Ascending aorta (tissue), 2 donors: Measurements from ENCODE around the gene CCDC85C. TPM values are rescaled to one million over a fixed set of nuclear protein-coding genes. Genes with fewer than 3 reads are reported as not detected.

Experiments used
- DNase-seq, 2 donors: peaks; one replicate each; pipeline ENCODE4 v3.0.0-alpha.2; 2019; ENCODE audit warnings: low spot score in 2 of 2
- H3K27ac ChIP-seq, 2 donors: fragments of 200-600 bp; sonication (generic); one replicate each; pipeline ENCODE4 v1.5.1; 2016 to 2017; ENCODE audit warnings: mild to moderate bottlenecking in 1 of 2
- H3K27me3 ChIP-seq: fragments of 200-600 bp; sonication (generic); one replicate; pipeline ENCODE4 v1.5.1; 2017
- H3K36me3 ChIP-seq, 2 donors: fragments of 200-600 bp; sonication (generic); one replicate each; pipeline ENCODE4 v1.5.1; 2016
- H3K4me1 ChIP-seq, 2 donors: fragments of 200-600 bp; sonication (generic); one replicate each; pipeline ENCODE4 v1.5.1; 2016 to 2017; ENCODE audit warnings: mild to moderate bottlenecking in 1 of 2
- H3K4me3 ChIP-seq, 2 donors: fragments of 200-600 bp; sonication (generic); one replicate each; pipeline ENCODE4 v1.5.1; 2016 to 2017; ENCODE audit warnings: mild to moderate bottlenecking in 1 of 2
- H3K9me3 ChIP-seq, 2 donors: fragments of 200-600 bp; sonication (generic); one replicate each; pipeline ENCODE4 v1.5.1; 2016
- CTCF ChIP-seq, 3 experiments: fragments of 200-600 bp in 2 of 3; fragments of 450-650 bp in 1 of 3; sonication (generic) in 2 of 3; IDR thresholded peaks; one replicate each; pipeline ENCODE4 v1.5.1; 2016 to 2019; ENCODE audit warnings: antibody characterized with exemption in 3 of 3, mild to moderate bottlenecking in 1 of 3, moderate library complexity in 1 of 3
- intact Hi-C: fragments of 100-400 bp; cut with DNase I; formaldehyde crosslinking; loops from one replicate; pipeline ENCODE4 v1.15.1; 2023
- total RNA-seq: library from RNA; depleted of rRNA; stranded (reverse); fragments of >200 nt; gene quantifications from one replicate; pipeline ENCODE4 v1.1.0, GENCODE V29; 2016

Gene CCDC85C
- total RNA-seq, 1 donor from 2014 or later: 0.64 TPM

GRCh38 chr14:99546234-99546879, 57.6 kb downstream of the CCDC85C start:
- no peak overlapping the region for H3K27ac ChIP-seq
- H3K36me3 ChIP-seq: no peaks in the 10 kb centered on the region
- DNase-seq: no peak
- intact Hi-C loops: no loop called here
- H3K27me3 ChIP-seq: no peaks in the 10 kb centered on the region
- no peak overlapping the region for H3K4me3 ChIP-seq
- no peaks in the 10 kb centered on the region for H3K4me1 ChIP-seq
- H3K9me3 ChIP-seq: no peaks in the 10 kb centered on the region
- no peak for TF ChIP-seq CTCF (IDR thresholded peaks at IDR 0.05)

GRCh38 chr14:99545586-99545985, 58.4 kb downstream of the CCDC85C start:
- no peak overlapping the region for H3K4me3 ChIP-seq
- no peaks in the 10 kb centered on the region for H3K36me3 ChIP-seq
- intact Hi-C loops: no loop called here
- H3K27ac ChIP-seq: no peak overlapping the region
- no peaks in the 10 kb centered on the region for H3K9me3 ChIP-seq
- no peak for TF ChIP-seq CTCF (IDR thresholded peaks at IDR 0.05)
- no peaks in the 10 kb centered on the region for H3K27me3 ChIP-seq
- H3K4me1 ChIP-seq: no peaks in the 10 kb centered on the region
- no peak for DNase-seq

GRCh38 chr14:99544991-99545390, 59.0 kb downstream of the CCDC85C start:
- no peak for TF ChIP-seq CTCF (IDR thresholded peaks at IDR 0.05)
- no peak overlapping the region for H3K27ac ChIP-seq
- no peaks in the 10 kb centered on the region for H3K36me3 ChIP-seq
- intact Hi-C loops: no loop called here
- no peaks in the 10 kb centered on the region for H3K4me1 ChIP-seq
- H3K27me3 ChIP-seq: no peaks in the 10 kb centered on the region
- no peak for DNase-seq
- no peak overlapping the region for H3K4me3 ChIP-seq
- H3K9me3 ChIP-seq: no peaks in the 10 kb centered on the region

GRCh38 chr14:99543985-99544384, 60.0 kb downstream of the CCDC85C start:
- no peaks in the 10 kb centered on the region for H3K27me3 ChIP-seq
- intact Hi-C loops: no loop called here
- no peaks in the 10 kb centered on the region for H3K36me3 ChIP-seq
- H3K9me3 ChIP-seq: no peaks in the 10 kb centered on the region
- no peak overlapping the region for H3K27ac ChIP-seq
- H3K4me3 ChIP-seq: no peak overlapping the region
- no peak for TF ChIP-seq CTCF (IDR thresholded peaks at IDR 0.05)
- H3K4me1 ChIP-seq: no peaks in the 10 kb centered on the region
- DNase-seq: no peak

- Histone ChIP-seq H3K36me3 (no peaks in the 10 kb centered on the region), H3K27me3 (no peaks in the 10 kb centered on the region), H3K4me3 (no peak overlapping the region), H3K9me3 (no peaks in the 10 kb centered on the region), H3K4me1 (no peaks in the 10 kb centered on the region), H3K27ac (no peak overlapping the region)
- intact Hi-C loops: no loop called here
- TF ChIP-seq CTCF (IDR thresholded peaks at IDR 0.05): no peak
- DNase-seq: no peak
Observed at GRCh38 chr14:99543370-99543769, 60.6 kb downstream of the CCDC85C start.

- no peaks in the 10 kb centered on the region for H3K9me3 ChIP-seq
Observed at GRCh38 chr14:99542566-99542965, 61.4 kb downstream of the CCDC85C start.

More at GRCh38 chr14:99542566-99542965, 61.4 kb downstream of the CCDC85C start:
- H3K4me3 ChIP-seq: no peak overlapping the region
- H3K4me1 ChIP-seq: no peaks in the 10 kb centered on the region
- no peak for TF ChIP-seq CTCF (IDR thresholded peaks at IDR 0.05)
- no peaks in the 10 kb centered on the region for H3K36me3 ChIP-seq
- no peak overlapping the region for H3K27ac ChIP-seq
- DNase-seq: no peak
- no peaks in the 10 kb centered on the region for H3K27me3 ChIP-seq
- intact Hi-C loops: no loop called here
